ENCODE measurements around the gene CATSPER1.

The CATSPER1 gene

GRCh38 chr11:65978391-65979238 is 47.7 kb downstream of the CATSPER1 start:
- no peak for TF ChIP-seq CTCF (conservative IDR thresholded peaks at IDR 0.05; ENCODE audit: control insufficient read depth, insufficient read depth, low read depth, low read length)
- no peak for DNase-seq (ENCODE audit: low read depth)
- no peak overlapping the region for H3K4me3 ChIP-seq (ENCODE audit: control insufficient read depth, low read depth, low read length)

- TF ChIP-seq CTCF (conservative IDR thresholded peaks at IDR 0.05; ENCODE audit: control insufficient read depth, insufficient read depth, low read depth, low read length): no peak
- no peak overlapping the region for H3K4me3 ChIP-seq (ENCODE audit: control insufficient read depth, low read depth, low read length)
- DNase-seq (ENCODE audit: low read depth): no peak
These were observed 48.5 kb downstream of the CATSPER1 start for GRCh38 chr11:65977621-65978390.

- no peak overlapping the region for H3K4me3 ChIP-seq (ENCODE audit: control insufficient read depth, low read depth, low read length)
- DNase-seq (ENCODE audit: low read depth): no peak
- TF ChIP-seq CTCF (conservative IDR thresholded peaks at IDR 0.05; ENCODE audit: control insufficient read depth, insufficient read depth, low read depth, low read length): no peak
These were observed 49.8 kb downstream of the CATSPER1 start for GRCh38 chr11:65976216-65977176.

GRCh38 chr11:65975771-65976170 is 50.5 kb downstream of the CATSPER1 start:
- TF ChIP-seq CTCF (conservative IDR thresholded peaks at IDR 0.05; ENCODE audit: control insufficient read depth, insufficient read depth, low read depth, low read length): no peak
- H3K4me3 ChIP-seq (ENCODE audit: control insufficient read depth, low read depth, low read length): no peak overlapping the region
- no peak for DNase-seq (ENCODE audit: low read depth)

GRCh38 chr11:65973439-65974110 is 52.7 kb downstream of the CATSPER1 start:
- H3K4me3 ChIP-seq (ENCODE audit: control insufficient read depth, low read depth, low read length): no peak overlapping the region
- peak; percentile 78 for DNase-seq (ENCODE audit: low read depth)
- no peak for TF ChIP-seq CTCF (conservative IDR thresholded peaks at IDR 0.05; ENCODE audit: control insufficient read depth, insufficient read depth, low read depth, low read length)

- no peak for TF ChIP-seq CTCF (conservative IDR thresholded peaks at IDR 0.05; ENCODE audit: control insufficient read depth, insufficient read depth, low read depth, low read length)
- no peak for DNase-seq (ENCODE audit: low read depth)
- H3K4me3 ChIP-seq (ENCODE audit: control insufficient read depth, low read depth, low read length): no peak overlapping the region
These were observed 54.2 kb downstream of the CATSPER1 start for GRCh38 chr11:65972116-65972515.

Measured in fibroblast of mammary gland (primary cell).